22Rv1 (cell line): ENCODE results near the gene SDK2.

ENCODE experiments used
- CTCF ChIP-seq: fragments of 450-650 bp; IDR thresholded peaks from 2 replicates; pipeline ENCODE4 v1.5.1; 2017; ENCODE audit warnings: mild to moderate bottlenecking
- ZFX ChIP-seq: fragments of 450-650 bp; IDR thresholded peaks from 2 replicates; pipeline ENCODE4 v1.6.1; 2017; ENCODE audit warnings: antibody characterized with exemption, borderline replicate concordance

GRCh38 chr17:73506470-73507435 lies 137.5 kb downstream of the SDK2 start:
- TF ChIP-seq CTCF (no peak), ZFX (no peak)
